Endothelial cell of umbilical vein (primary cell): ENCODE measurements around the gene RAB24. TPM values are rescaled to one million over a fixed set of nuclear protein-coding genes. Genes with fewer than 3 reads are reported as not detected.

Experiments used
- BruUV-seq: library from RNA; stranded (reverse); fragments of 400-500 nt; replicated peaks from 2 replicates; lab custom pipeline; 2021; lab: Mats Ljungman, UMichigan
- CTCF ChIA-PET: fragments of 300-600, 350-600 bp; sonication (Branson Sonifier 250); formaldehyde crosslinking; loops from one replicate; lab custom pipeline; 2021; ENCODE audit warnings: antibody characterized with exemption, inconsistent platforms; lab: Charles Lee
- POLR2A ChIA-PET: fragments of 300-600, 350-600 bp; sonication (Branson Sonifier 250); formaldehyde crosslinking; loops from one replicate; lab custom pipeline; 2021; ENCODE audit warnings: antibody characterized with exemption, inconsistent platforms; lab: Charles Lee
- DNase-seq: peaks from one replicate; pipeline ENCODE4 v3.0.0-alpha.2; 2011; ENCODE audit warnings: low read depth, low spot score
- FAIRE-seq: peaks from 2 replicates; lab custom pipeline; 2011; peaks lifted over from hg19 to GRCh38; lab: Jason Lieb, UNC
- H2AFZ ChIP-seq: 2 replicates; pipeline ENCODE4 v1.6.0; 2012; ENCODE audit warnings: low read depth, low read length, control low read depth, inconsistent platforms
- H3K27ac ChIP-seq: 2 replicates; pipeline ENCODE4 v1.5.1; 2011; ENCODE audit warnings: low read depth, mild to moderate bottlenecking, control low read depth, low read length, moderate library complexity; ENCODE audit not compliant: insufficient read depth
- H3K27me3 ChIP-seq, 2 experiments: 2 replicates each; pipeline versions ENCODE4 v1.6.0 to v1.6.1; 2011; ENCODE audit warnings: low read length in 2 of 2, mixed read lengths in 1 of 2; ENCODE audit not compliant: control insufficient read depth in 2 of 2, insufficient read depth in 2 of 2
- H3K36me3 ChIP-seq, 2 experiments: 2 replicates in 1 of 2; 3 replicates in 1 of 2; pipeline ENCODE4 v1.5.1; 2011; ENCODE audit warnings: low read length in 2 of 2, mild to moderate bottlenecking in 1 of 2, moderate library complexity in 1 of 2; ENCODE audit not compliant: control insufficient read depth in 2 of 2, insufficient read depth in 2 of 2; ENCODE audit errors: extremely low read depth in 1 of 2
- H3K4me1 ChIP-seq: 3 replicates; pipeline ENCODE4 v1.5.1; 2011; ENCODE audit warnings: mild to moderate bottlenecking, low read length; ENCODE audit not compliant: control insufficient read depth, insufficient read depth; ENCODE audit errors: extremely low read depth
- H3K4me2 ChIP-seq: 2 replicates; pipeline ENCODE4 v1.6.1; 2011; ENCODE audit warnings: low read length, control low read depth, mixed read lengths; ENCODE audit not compliant: insufficient read depth
- H3K4me3 ChIP-seq, 3 experiments: fragments of 200-600 bp in 1 of 3; sonication (generic), shearing (Covaris generic) in 1 of 3; replicated peaks in 1 of 3; 2 replicates each; pipeline ENCODE4 v1.5.1; 2011 to 2016; ENCODE audit warnings: control low read depth in 3 of 3, low read length in 3 of 3, mild to moderate bottlenecking in 2 of 3, inconsistent platforms in 1 of 3, low read depth in 1 of 3, moderate library complexity in 1 of 3; ENCODE audit not compliant: insufficient read depth in 1 of 3
- H3K79me2 ChIP-seq: 2 replicates; pipeline ENCODE4 v1.6.0; 2012; ENCODE audit warnings: low read length, inconsistent platforms; ENCODE audit not compliant: control insufficient read depth, insufficient read depth
- H3K9ac ChIP-seq: replicated peaks from 2 replicates; pipeline ENCODE3; 2011; ENCODE audit warnings: low read length, control low read depth; ENCODE audit not compliant: insufficient read depth; ENCODE audit errors: extremely low read depth
- H3K9me1 ChIP-seq: replicated peaks from 3 replicates; pipeline ENCODE4 v1.6.0; 2011; ENCODE audit warnings: mild to moderate bottlenecking, low read length; ENCODE audit not compliant: control insufficient read depth, insufficient read depth; ENCODE audit errors: extremely low read depth
- H3K9me3 ChIP-seq: replicated peaks from 2 replicates; pipeline ENCODE4 v1.5.1; 2012; ENCODE audit warnings: low read length, inconsistent platforms; ENCODE audit not compliant: control insufficient read depth, insufficient read depth
- H4K20me1 ChIP-seq: replicated peaks from 2 replicates; pipeline ENCODE3; 2011; ENCODE audit warnings: mild to moderate bottlenecking, low read length; ENCODE audit not compliant: control insufficient read depth, insufficient read depth; ENCODE audit errors: extremely low read depth
- CTCF ChIP-seq, 2 donors: IDR thresholded peaks; 1 replicate in 1 of 2; 2 replicates in 1 of 2; pipeline ENCODE4 v1.5.1; 2011; ENCODE audit warnings: low read length in 2 of 2, mild to moderate bottlenecking in 2 of 2, moderate library complexity in 2 of 2, control low read depth in 1 of 2, inconsistent platforms in 1 of 2, low read depth in 1 of 2; ENCODE audit not compliant: insufficient read depth in 1 of 2; ENCODE audit errors: extremely low read depth in 1 of 2
- EZH2 ChIP-seq: IDR thresholded peaks from 2 replicates; pipeline ENCODE4 v1.6.1; 2012; ENCODE audit warnings: borderline replicate concordance, low read depth, mild to moderate bottlenecking, moderate library complexity, low read length, inconsistent platforms; ENCODE audit not compliant: severe bottlenecking
- FOS ChIP-seq: IDR thresholded peaks from 2 replicates; pipeline ENCODE4 v1.6.1; 2011; ENCODE audit warnings: mild to moderate bottlenecking, low read length, moderate library complexity, borderline replicate concordance; ENCODE audit not compliant: insufficient read depth
- GATA2 ChIP-seq: IDR thresholded peaks from 2 replicates; pipeline ENCODE4 v1.7.0; 2011; ENCODE audit warnings: low read depth, mild to moderate bottlenecking, moderate library complexity, mixed read lengths, low read length; ENCODE audit not compliant: insufficient read length, insufficient read depth
- JUN ChIP-seq: IDR thresholded peaks from 2 replicates; pipeline ENCODE4 v1.6.1; 2011; ENCODE audit warnings: borderline replicate concordance, low read depth; ENCODE audit not compliant: insufficient read length, insufficient read depth
- MAX ChIP-seq: IDR thresholded peaks from 2 replicates; pipeline ENCODE4 v1.6.1; 2011; ENCODE audit not compliant: insufficient read depth, insufficient read length
- MYC ChIP-seq: IDR thresholded peaks from one replicate; pipeline ENCODE4 v1.6.1; 2011; ENCODE audit warnings: mild to moderate bottlenecking, low read depth, low read length
- POLR2A ChIP-seq: IDR thresholded peaks from 2 replicates; pipeline ENCODE4 v1.6.1; 2012; ENCODE audit warnings: low read depth, mild to moderate bottlenecking, control low read depth, low read length
- POLR2AphosphoS5 ChIP-seq: IDR thresholded peaks from 2 replicates; pipeline ENCODE4 v1.6.1; 2012; ENCODE audit warnings: low read depth, mild to moderate bottlenecking, control low read depth, low read length, moderate library complexity; ENCODE audit not compliant: insufficient read depth
- dilution Hi-C: fragments of 300-500 bp; cut with MboI; formaldehyde crosslinking; loops from one replicate; pipeline ENCODE4 v1.15.0; 2019; ENCODE audit warnings: low sequenced_read_pairs; ENCODE audit not compliant: extremely low pct_ligation_motif_present
- intact Hi-C: fragments of 100-400 bp; cut with micrococcal nuclease; formaldehyde crosslinking; loops from one replicate; pipeline ENCODE4 v1.10.0; 2022
- polyA plus RNA-seq, 4 experiments: library from polyadenylated mRNA; depleted of rRNA in 3 of 4; stranded (reverse) in 3 of 4; unstranded in 1 of 4; fragments of >200 nt; gene quantifications; 2 replicates each; pipeline versions ENCODE4 v1.2.1 to v1.2.3, GENCODE V29; 2011 to 2012; ENCODE audit warnings: missing spikeins in 1 of 4
- total RNA-seq: library from RNA; stranded (reverse); gene quantifications from 2 replicates; pipeline ENCODE4 v1.2.3, GENCODE V29; 2021

RAB24 gene
- total and polyA plus RNA-seq, 2 donors (not counting 3 experiments of a cell fraction or from before 2014, with no cell fraction given) = 20.7 to 44.0 TPM

- ChIA-PET POLR2A (interaction anchor here (0.6 kb wide), 1 partner anchor 30 kb away, joined by 5 read pairs; no protein-coding TSS in a partner anchor), CTCF (interaction anchor here (1.1 to 2.7 kb wide), 4 partner anchors 56 to 138 kb away, joined by 3 to 12 read pairs (median 6); no protein-coding TSS in a partner anchor)
- BruUV-seq = no TSS peak
- H3K4me3 ChIP-seq = no peak overlapping the region
- H3K79me2 ChIP-seq = peaks cover 10% of the 10 kb centered on the region
- H3K4me2 ChIP-seq = no peak overlapping the region
- H3K4me1 ChIP-seq = peaks cover 22% of the 10 kb centered on the region
- no peaks in the 10 kb centered on the region for H3K9me3 ChIP-seq
- FAIRE-seq = no peak
- intact Hi-C loops = loop anchor here (5.0 kb wide), 2 partner anchors 53 to 662 kb away; no protein-coding TSS in a partner anchor
- TF ChIP-seq GATA2 = no peak
- no peak for TF ChIP-seq EZH2
- TF ChIP-seq MYC = no peak
- no peak for TF ChIP-seq POLR2A
- TF ChIP-seq JUN = no peak
- TF ChIP-seq POLR2AphosphoS5 = no peak
- no peak for TF ChIP-seq CTCF (IDR thresholded peaks at IDR 0.05; ENCODE audit: extremely low read depth in 1 of 2, insufficient read depth in 1 of 2, low read depth in 1 of 2, low read length in 2 of 2)
- no peak for TF ChIP-seq FOS
- no peak for TF ChIP-seq MAX
- no peak overlapping the region for H3K9ac ChIP-seq
- dilution Hi-C loops = no loop called here
- no peak overlapping the region for H2AFZ ChIP-seq
- DNase-seq = no peak
- H3K9me1 ChIP-seq = no peaks in the 10 kb centered on the region
- no peak overlapping the region for H3K27ac ChIP-seq
- H3K36me3 ChIP-seq = peaks cover 0 to 3% of the 10 kb centered on the region in 2 experiments
- H4K20me1 ChIP-seq = no peaks in the 10 kb centered on the region
- no peaks in the 10 kb centered on the region for H3K27me3 ChIP-seq
Observed at GRCh38 chr5:177314376-177315342, 11.1 kb upstream of the RAB24 start.
